NT2/D1 (cell line): ENCODE measurements around the gene FSIP1.

ENCODE experiments used
- SUZ12 ChIP-seq: IDR thresholded peaks from 2 replicates; pipeline ENCODE4 v1.6.1; 2011; ENCODE audit not compliant: insufficient read length, insufficient read depth; ENCODE audit errors: extremely low read depth
- YY1 ChIP-seq: IDR thresholded peaks from 2 replicates; pipeline ENCODE4 v1.6.1; 2011; ENCODE audit not compliant: insufficient read length, insufficient read depth
- ZNF274 ChIP-seq: IDR thresholded peaks from 2 replicates; pipeline ENCODE4 v1.6.1; 2011; ENCODE audit warnings: mild to moderate bottlenecking, low read depth, low read length

DNA sequence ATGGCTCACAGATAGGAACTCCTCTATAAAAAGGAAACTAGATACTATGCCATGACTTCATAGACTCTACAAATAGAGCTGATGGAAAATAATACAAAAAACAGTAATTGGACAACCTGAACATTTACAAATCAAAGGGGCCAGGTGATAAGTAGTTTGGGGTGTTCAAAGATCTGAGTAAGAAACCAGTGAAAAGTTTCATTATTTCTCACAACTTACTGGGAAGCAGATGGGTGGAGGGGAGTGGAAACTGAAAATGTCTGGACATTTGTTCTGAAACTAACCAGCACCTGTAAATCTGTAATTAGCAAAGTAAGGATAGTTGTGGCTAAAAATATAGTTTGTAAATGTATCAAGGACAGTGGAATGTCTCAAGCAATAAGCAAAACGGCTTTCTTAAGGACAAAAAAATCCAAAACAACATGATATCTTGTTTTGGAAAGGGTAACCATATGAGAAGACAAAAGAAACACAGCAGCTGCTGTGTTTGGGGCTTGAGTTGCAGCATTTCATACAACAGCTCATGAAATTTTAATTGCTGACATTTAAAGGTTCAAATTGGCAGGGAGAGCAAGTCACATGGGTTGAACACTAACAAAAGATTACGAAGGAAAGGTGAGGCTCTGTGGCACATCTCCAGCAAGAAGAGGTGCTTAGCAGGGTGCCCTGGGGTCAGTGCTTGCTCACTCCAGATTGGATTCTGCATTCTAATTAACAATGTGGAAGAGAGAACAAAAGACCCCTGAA lies 228.5 kb downstream of the FSIP1 start:
- no peak for TF ChIP-seq SUZ12
- no peak for TF ChIP-seq YY1
- TF ChIP-seq ZNF274 = no peak
